Panc1 (cell line): ENCODE measurements around the gene ADPGK. TPM values are rescaled to one million over a fixed set of nuclear protein-coding genes. Genes with fewer than 3 reads are reported as not detected.

ENCODE experiments used
- ATAC-seq: fragments of 200-7000 bp; cut with Tn5 transposase; 2 replicates; pipeline ENCODE4 v1.9.1; 2020; ENCODE audit warnings: mild to moderate bottlenecking, moderate library complexity
- BruUV-seq: library from RNA; stranded (reverse); fragments of 400-500 nt; replicated peaks from 2 replicates; lab custom pipeline; 2021; lab: Mats Ljungman, UMichigan
- CTCF ChIA-PET: fragments of 300-600 bp; sonication (Branson Sonifier 250); formaldehyde crosslinking; loops from one replicate; lab custom pipeline; 2022; ENCODE audit warnings: antibody characterized with exemption; lab: Charles Lee
- POLR2A ChIA-PET: fragments of 300-600 bp; sonication (Branson Sonifier 250); formaldehyde crosslinking; loops from one replicate; lab custom pipeline; 2022; ENCODE audit warnings: antibody characterized with exemption; lab: Charles Lee
- DNase-seq: peaks from one replicate; pipeline ENCODE4 v3.0.0-alpha.2; 2010; ENCODE audit warnings: low read depth, low spot score
- H3K27ac ChIP-seq: 2 replicates; pipeline ENCODE4 v1.5.1; 2011; ENCODE audit warnings: mild to moderate bottlenecking, low read length, inconsistent platforms
- H3K27me3 ChIP-seq: fragments of 200-500 bp; sonication (Bioruptor generic); 2 replicates; pipeline ENCODE4 v1.6.0; 2014; ENCODE audit warnings: low read length, inconsistent platforms; ENCODE audit not compliant: control insufficient read depth, insufficient read depth
- H3K36me3 ChIP-seq: fragments of 200-500 bp; sonication (Bioruptor generic); 2 replicates; pipeline ENCODE4 v1.5.1; 2014; ENCODE audit warnings: inconsistent platforms, mild to moderate bottlenecking, low read length, moderate library complexity; ENCODE audit not compliant: control insufficient read depth, insufficient read depth
- H3K4me1 ChIP-seq: 2 replicates; pipeline ENCODE4 v1.5.1; 2011; ENCODE audit warnings: inconsistent platforms, mild to moderate bottlenecking, low read length, moderate library complexity; ENCODE audit not compliant: control insufficient read depth, insufficient read depth
- H3K4me3 ChIP-seq, 2 experiments: 2 replicates each; pipeline ENCODE4 v1.5.1; 2011 to 2012; ENCODE audit warnings: low read depth in 2 of 2, low read length in 2 of 2, mild to moderate bottlenecking in 2 of 2, inconsistent platforms in 1 of 2, moderate library complexity in 1 of 2
- H3K9me3 ChIP-seq: fragments of 200-500 bp; sonication (Bioruptor generic); 2 replicates; pipeline ENCODE4 v1.5.1; 2014; ENCODE audit warnings: low read depth, mild to moderate bottlenecking, inconsistent platforms, low read length, moderate library complexity; ENCODE audit not compliant: control insufficient read depth, insufficient read depth
- POLR2AphosphoS5 ChIP-seq: IDR thresholded peaks from 2 replicates; pipeline ENCODE4 v1.6.1; 2012; ENCODE audit warnings: mild to moderate bottlenecking, low read depth, low read length, moderate library complexity
- SIN3A ChIP-seq: IDR thresholded peaks from 2 replicates; pipeline ENCODE4 v1.6.1; 2012; ENCODE audit warnings: low read depth, mild to moderate bottlenecking, low read length, moderate library complexity, borderline replicate concordance; ENCODE audit not compliant: insufficient read depth
- TCF7L2 ChIP-seq: IDR thresholded peaks from 2 replicates; pipeline ENCODE4 v1.6.1; 2011; ENCODE audit warnings: mild to moderate bottlenecking, low read depth, low read length, inconsistent platforms
- in situ Hi-C: cut with HindIII; loops from 2 replicates; pipeline ENCODE4 v1.10.0; 2016; ENCODE audit warnings: low sequenced_read_pairs, low pct_unique_long_range_greater_than_20kb
- intact Hi-C: fragments of 100-400 bp; cut with micrococcal nuclease; formaldehyde crosslinking; loops from one replicate; pipeline ENCODE4 v1.10.0; 2022; ENCODE audit not compliant: unreplicated experiment
- total RNA-seq: library from RNA; stranded (reverse); gene quantifications from one replicate; pipeline ENCODE4 v1.2.1, GENCODE V29; 2021; ENCODE audit not compliant: unreplicated experiment
- TF ChIP-seq, protein P1 (sequence below), 2 experiments: IDR thresholded peaks; 2 replicates each; pipeline ENCODE4 v1.6.1; 2011 to 2012; ENCODE audit warnings: low read depth in 2 of 2, control low read depth in 1 of 2, low read length in 1 of 2, mild to moderate bottlenecking in 1 of 2, moderate library complexity in 1 of 2; ENCODE audit not compliant: insufficient read depth in 1 of 2
- TF ChIP-seq, protein P2 (sequence below): fragments of 450-650 bp; IDR thresholded peaks from 2 replicates; pipeline ENCODE4 v1.5.1; 2017; ENCODE audit warnings: mild to moderate bottlenecking

The ADPGK gene
- total RNA-seq, 1 experiment from 2014 or later = 63.1 TPM

DNA sequence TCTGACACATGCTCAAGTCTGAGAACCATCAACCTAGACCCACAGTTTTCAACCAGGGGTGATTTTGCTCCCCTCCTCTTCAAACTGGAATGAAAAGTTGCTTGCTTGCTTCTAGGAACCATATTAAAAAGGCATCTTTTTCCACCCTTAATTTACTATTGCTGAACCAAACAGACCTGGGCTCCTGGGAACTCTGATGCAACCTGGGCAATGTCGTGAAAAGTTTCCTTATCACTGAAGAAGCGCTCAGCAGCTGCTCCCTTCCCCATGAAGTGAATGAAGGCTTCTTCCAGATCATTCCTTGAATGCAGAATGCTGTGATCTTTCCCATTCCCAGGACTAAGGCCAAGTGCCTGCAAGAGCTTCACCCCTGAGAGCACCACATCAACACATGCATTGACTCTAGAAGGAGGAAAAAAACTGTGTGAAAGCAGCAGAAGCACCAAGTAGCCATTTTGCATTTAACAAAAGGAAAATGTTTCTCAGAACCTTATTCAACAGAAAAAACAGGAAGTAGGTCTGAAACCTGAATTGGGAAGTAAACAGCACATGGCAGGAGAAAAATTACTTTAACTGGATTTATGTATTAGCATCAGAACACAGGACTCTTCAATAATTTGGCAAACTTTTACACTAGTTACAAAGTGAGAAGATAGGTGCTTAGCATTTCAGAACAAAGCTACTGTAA is 8.7 kb downstream of the ADPGK start:
- Histone ChIP-seq H3K27me3 (no peaks in the 10 kb centered on the region), H3K27ac (no peak overlapping the region), H3K4me3 (no peak overlapping the region), H3K9me3 (no peaks in the 10 kb centered on the region), H3K4me1 (no peaks in the 10 kb centered on the region), H3K36me3 (peaks cover 24% of the 10 kb centered on the region)
- ChIA-PET POLR2A (no interaction called here), CTCF (no interaction called here)
- TF ChIP-seq, protein P1, sequence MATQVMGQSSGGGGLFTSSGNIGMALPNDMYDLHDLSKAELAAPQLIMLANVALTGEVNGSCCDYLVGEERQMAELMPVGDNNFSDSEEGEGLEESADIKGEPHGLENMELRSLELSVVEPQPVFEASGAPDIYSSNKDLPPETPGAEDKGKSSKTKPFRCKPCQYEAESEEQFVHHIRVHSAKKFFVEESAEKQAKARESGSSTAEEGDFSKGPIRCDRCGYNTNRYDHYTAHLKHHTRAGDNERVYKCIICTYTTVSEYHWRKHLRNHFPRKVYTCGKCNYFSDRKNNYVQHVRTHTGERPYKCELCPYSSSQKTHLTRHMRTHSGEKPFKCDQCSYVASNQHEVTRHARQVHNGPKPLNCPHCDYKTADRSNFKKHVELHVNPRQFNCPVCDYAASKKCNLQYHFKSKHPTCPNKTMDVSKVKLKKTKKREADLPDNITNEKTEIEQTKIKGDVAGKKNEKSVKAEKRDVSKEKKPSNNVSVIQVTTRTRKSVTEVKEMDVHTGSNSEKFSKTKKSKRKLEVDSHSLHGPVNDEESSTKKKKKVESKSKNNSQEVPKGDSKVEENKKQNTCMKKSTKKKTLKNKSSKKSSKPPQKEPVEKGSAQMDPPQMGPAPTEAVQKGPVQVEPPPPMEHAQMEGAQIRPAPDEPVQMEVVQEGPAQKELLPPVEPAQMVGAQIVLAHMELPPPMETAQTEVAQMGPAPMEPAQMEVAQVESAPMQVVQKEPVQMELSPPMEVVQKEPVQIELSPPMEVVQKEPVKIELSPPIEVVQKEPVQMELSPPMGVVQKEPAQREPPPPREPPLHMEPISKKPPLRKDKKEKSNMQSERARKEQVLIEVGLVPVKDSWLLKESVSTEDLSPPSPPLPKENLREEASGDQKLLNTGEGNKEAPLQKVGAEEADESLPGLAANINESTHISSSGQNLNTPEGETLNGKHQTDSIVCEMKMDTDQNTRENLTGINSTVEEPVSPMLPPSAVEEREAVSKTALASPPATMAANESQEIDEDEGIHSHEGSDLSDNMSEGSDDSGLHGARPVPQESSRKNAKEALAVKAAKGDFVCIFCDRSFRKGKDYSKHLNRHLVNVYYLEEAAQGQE (IDR thresholded peaks at IDR 0.05; ENCODE audit: insufficient read depth in 1 of 2, low read depth in 2 of 2, low read length in 1 of 2) = no peak
- TF ChIP-seq SIN3A = no peak
- TF ChIP-seq, protein P2, sequence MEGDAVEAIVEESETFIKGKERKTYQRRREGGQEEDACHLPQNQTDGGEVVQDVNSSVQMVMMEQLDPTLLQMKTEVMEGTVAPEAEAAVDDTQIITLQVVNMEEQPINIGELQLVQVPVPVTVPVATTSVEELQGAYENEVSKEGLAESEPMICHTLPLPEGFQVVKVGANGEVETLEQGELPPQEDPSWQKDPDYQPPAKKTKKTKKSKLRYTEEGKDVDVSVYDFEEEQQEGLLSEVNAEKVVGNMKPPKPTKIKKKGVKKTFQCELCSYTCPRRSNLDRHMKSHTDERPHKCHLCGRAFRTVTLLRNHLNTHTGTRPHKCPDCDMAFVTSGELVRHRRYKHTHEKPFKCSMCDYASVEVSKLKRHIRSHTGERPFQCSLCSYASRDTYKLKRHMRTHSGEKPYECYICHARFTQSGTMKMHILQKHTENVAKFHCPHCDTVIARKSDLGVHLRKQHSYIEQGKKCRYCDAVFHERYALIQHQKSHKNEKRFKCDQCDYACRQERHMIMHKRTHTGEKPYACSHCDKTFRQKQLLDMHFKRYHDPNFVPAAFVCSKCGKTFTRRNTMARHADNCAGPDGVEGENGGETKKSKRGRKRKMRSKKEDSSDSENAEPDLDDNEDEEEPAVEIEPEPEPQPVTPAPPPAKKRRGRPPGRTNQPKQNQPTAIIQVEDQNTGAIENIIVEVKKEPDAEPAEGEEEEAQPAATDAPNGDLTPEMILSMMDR = no peak
- no peak for TF ChIP-seq POLR2AphosphoS5
- no peak for TF ChIP-seq TCF7L2
- in situ Hi-C loops = no loop called here
- ATAC-seq (no peak), DNase-seq (no peak)
- intact Hi-C loops = no loop called here
- no TSS peak for BruUV-seq

DNA sequence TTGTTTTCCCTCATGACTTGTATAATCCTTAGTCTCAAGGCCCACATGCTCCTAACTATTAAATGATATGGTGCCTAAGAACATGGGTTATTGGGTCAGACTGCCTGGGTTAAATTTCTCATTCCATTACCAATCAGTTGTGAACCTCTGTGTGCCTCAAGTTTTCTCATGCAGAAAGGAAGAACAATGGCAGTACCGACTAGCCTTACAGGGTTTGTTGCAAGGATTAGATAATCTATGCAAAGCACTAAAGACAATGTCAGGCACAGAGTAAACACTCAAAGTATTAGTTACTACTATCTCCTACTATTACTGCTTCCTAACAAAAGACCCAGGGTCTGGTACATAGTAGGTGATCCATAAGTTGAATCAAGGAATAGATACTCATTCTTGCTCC is 12.2 kb downstream of the ADPGK start:
- ChIA-PET POLR2A (no interaction called here), CTCF (no interaction called here)
- Histone ChIP-seq H3K27ac (no peak overlapping the region), H3K36me3 (peaks cover 29% of the 10 kb centered on the region), H3K4me3 (no peak overlapping the region), H3K9me3 (peaks cover 16% of the 10 kb centered on the region), H3K4me1 (no peaks in the 10 kb centered on the region), H3K27me3 (no peaks in the 10 kb centered on the region)
- in situ Hi-C loops = no loop called here
- no TSS peak for BruUV-seq
- TF ChIP-seq POLR2AphosphoS5 = no peak
- TF ChIP-seq, protein P2 = 0 out of 2 replicates have a peak, but pooled peaks have one; percentile 2
- intact Hi-C loops = no loop called here
- no peak for DNase-seq
- no peak for ATAC-seq
